Measurements from ENCODE around the gene CCN5.
"Not testable (repeated sequence)": the region's sequence is repeated elsewhere in the genome, so short reads cannot be mapped to it uniquely, and the experiment has no call there.

CCN5 gene

GRCh38 chr20:44696315-44696714 is 18.9 kb upstream of the CCN5 start:
- H3K36me3 ChIP-seq (ENCODE audit: control insufficient read depth in 1 of 2, insufficient read depth in 2 of 2, low read depth in 1 of 2, low read length in 2 of 2) = no peaks in the 10 kb centered on the region
- no peak overlapping the region for H3K23ac ChIP-seq (ENCODE audit: low read length in 2 of 2)
- H3K4me3 ChIP-seq (ENCODE audit: insufficient read depth in 1 of 2, low read depth in 1 of 2, low read length in 2 of 2) = no peak overlapping the region
- 100% methylated on average over 1 of the region's 3 CpGs for WGBS
- peak overlapping the region; percentile 30 for H2BK15ac ChIP-seq (ENCODE audit: low read depth, poor library complexity, severe bottlenecking)
- no peak overlapping the region for H3K27ac ChIP-seq (ENCODE audit: low read length, poor library complexity, severe bottlenecking)
- peak overlapping the region; percentile 15 to 71 for H3K4ac ChIP-seq (ENCODE audit: low read depth in 1 of 2, low read length in 2 of 2)
- peak overlapping the region in 1 of 2 experiments; percentile 79 for H3K14ac ChIP-seq (ENCODE audit: low read length in 2 of 2)
- H3K9ac ChIP-seq (ENCODE audit: low read length) = peak overlapping the region; percentile 73
- no peak for DNase-seq
- H2BK5ac ChIP-seq (ENCODE audit: low read depth, low read length, poor library complexity, severe bottlenecking) = no peak overlapping the region
- no peak overlapping the region for H3K4me2 ChIP-seq (ENCODE audit: low read length, poor library complexity, severe bottlenecking)
- no peaks in the 10 kb centered on the region for H3K9me3 ChIP-seq (ENCODE audit: control insufficient read depth, low read length)
- H3K79me1 ChIP-seq (replicated peaks; ENCODE audit: low read length, poor library complexity, severe bottlenecking) = no peaks in the 10 kb centered on the region
- H2BK12ac ChIP-seq (ENCODE audit: low read length in 2 of 2) = peak overlapping the region; percentile 60 to 95
- H2BK120ac ChIP-seq (ENCODE audit: low read depth, low read length) = peak overlapping the region; percentile 0
- H3K27me3 ChIP-seq (ENCODE audit: control insufficient read depth in 1 of 2, insufficient read depth in 1 of 2, low read length in 2 of 2) = no peaks in the 10 kb centered on the region
- H2AK5ac ChIP-seq (ENCODE audit: low read length, severe bottlenecking) = peak overlapping the region; percentile 77
- peak overlapping the region; percentile 41 for H4K8ac ChIP-seq (ENCODE audit: low read length)
- H2AFZ ChIP-seq (ENCODE audit: low read depth, low read length) = no peak overlapping the region
- peak overlapping the region; percentile 23 to 88 for H3K18ac ChIP-seq (ENCODE audit: low read depth in 1 of 2, low read length in 2 of 2)
- peak overlapping the region; percentile 15 for H4K91ac ChIP-seq (ENCODE audit: low read length)
- H3K4me1 ChIP-seq (ENCODE audit: control insufficient read depth, insufficient read depth, low read depth, low read length) = peaks cover 28% of the 10 kb centered on the region

DNA sequence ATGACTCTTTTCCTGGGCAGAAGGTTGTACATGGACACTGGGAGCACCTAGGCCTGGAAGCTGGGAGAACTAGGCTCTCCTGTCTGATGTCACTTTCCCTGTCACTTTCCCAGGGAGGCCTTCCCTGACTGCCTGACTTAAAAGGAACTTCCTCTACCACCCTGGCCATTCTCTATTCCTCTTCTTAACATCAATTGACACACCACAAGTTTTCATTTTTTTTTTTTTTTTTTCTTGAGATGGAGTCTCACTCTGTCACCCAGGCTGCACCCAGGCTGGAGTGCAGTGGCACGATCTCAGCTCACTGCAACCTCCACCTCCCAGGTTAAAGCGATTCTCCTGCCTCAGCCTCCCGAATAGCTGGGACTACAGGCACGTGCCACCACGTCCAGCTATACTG is 18.1 kb upstream of the CCN5 start:
- not testable (repeated sequence) for H3K4me2 ChIP-seq (ENCODE audit: low read length, poor library complexity, severe bottlenecking); H2AFZ ChIP-seq (ENCODE audit: low read depth, low read length); H3K18ac ChIP-seq (ENCODE audit: low read depth in 1 of 2, low read length in 2 of 2); H3K36me3 ChIP-seq (ENCODE audit: control insufficient read depth in 1 of 2, insufficient read depth in 2 of 2, low read depth in 1 of 2, low read length in 2 of 2); H2BK5ac ChIP-seq (ENCODE audit: low read depth, low read length, poor library complexity, severe bottlenecking); DNase-seq; H3K27me3 ChIP-seq (ENCODE audit: control insufficient read depth in 1 of 2, insufficient read depth in 1 of 2, low read length in 2 of 2); H3K4me3 ChIP-seq (ENCODE audit: insufficient read depth in 1 of 2, low read depth in 1 of 2, low read length in 2 of 2); H3K79me1 ChIP-seq (replicated peaks; ENCODE audit: low read length, poor library complexity, severe bottlenecking); H3K4ac ChIP-seq (ENCODE audit: low read depth in 1 of 2, low read length in 2 of 2); H3K9me3 ChIP-seq (ENCODE audit: control insufficient read depth, low read length); H2BK120ac ChIP-seq (ENCODE audit: low read depth, low read length); H4K8ac ChIP-seq (ENCODE audit: low read length); H3K23ac ChIP-seq (ENCODE audit: low read length in 2 of 2); H3K14ac ChIP-seq (ENCODE audit: low read length in 2 of 2); H3K27ac ChIP-seq (ENCODE audit: low read length, poor library complexity, severe bottlenecking); H2BK12ac ChIP-seq (ENCODE audit: low read length in 2 of 2)
- Histone ChIP-seq H2BK15ac (ENCODE audit: low read depth, poor library complexity, severe bottlenecking) (peak overlapping the region; percentile 56), H4K91ac (ENCODE audit: low read length) (peak overlapping the region; percentile 59), H3K4me1 (ENCODE audit: control insufficient read depth, insufficient read depth, low read depth, low read length) (peaks cover 35% of the 10 kb centered on the region), H2AK5ac (ENCODE audit: low read length, severe bottlenecking) (peak overlapping the region; percentile 61), H3K9ac (ENCODE audit: low read length) (peak overlapping the region; percentile 51)
- 98% methylated on average over 5 of the region's 5 CpGs for WGBS

- whole genome bisulfite sequencing = 67% methylated on average over 3 of the region's 3 CpGs
- no peak overlapping the region for H2BK5ac ChIP-seq (ENCODE audit: low read depth, low read length, poor library complexity, severe bottlenecking)
- peak overlapping the region in 1 of 2 experiments; percentile 19 for H3K18ac ChIP-seq (ENCODE audit: low read depth in 1 of 2, low read length in 2 of 2)
- no peaks in the 10 kb centered on the region for H3K27me3 ChIP-seq (ENCODE audit: control insufficient read depth in 1 of 2, insufficient read depth in 1 of 2, low read length in 2 of 2)
- H3K36me3 ChIP-seq (ENCODE audit: control insufficient read depth in 1 of 2, insufficient read depth in 2 of 2, low read depth in 1 of 2, low read length in 2 of 2) = no peaks in the 10 kb centered on the region
- peaks cover 41% of the 10 kb centered on the region for H3K4me1 ChIP-seq (ENCODE audit: control insufficient read depth, insufficient read depth, low read depth, low read length)
- peak overlapping the region; percentile 33 for H2AK5ac ChIP-seq (ENCODE audit: low read length, severe bottlenecking)
- H3K79me1 ChIP-seq (replicated peaks; ENCODE audit: low read length, poor library complexity, severe bottlenecking) = no peaks in the 10 kb centered on the region
- H3K23ac ChIP-seq (ENCODE audit: low read length in 2 of 2) = no peak overlapping the region
- H2BK120ac ChIP-seq (ENCODE audit: low read depth, low read length) = no peak overlapping the region
- H4K91ac ChIP-seq (ENCODE audit: low read length) = no peak overlapping the region
- H4K8ac ChIP-seq (ENCODE audit: low read length) = no peak overlapping the region
- no peak overlapping the region for H3K14ac ChIP-seq (ENCODE audit: low read length in 2 of 2)
- no peak for DNase-seq
- H3K27ac ChIP-seq (ENCODE audit: low read length, poor library complexity, severe bottlenecking) = no peak overlapping the region
- H3K4me3 ChIP-seq (ENCODE audit: insufficient read depth in 1 of 2, low read depth in 1 of 2, low read length in 2 of 2) = no peak overlapping the region
- no peak overlapping the region for H3K4me2 ChIP-seq (ENCODE audit: low read length, poor library complexity, severe bottlenecking)
- peak overlapping the region in 1 of 2 experiments; percentile 86 for H2BK12ac ChIP-seq (ENCODE audit: low read length in 2 of 2)
- H3K9me3 ChIP-seq (ENCODE audit: control insufficient read depth, low read length) = no peaks in the 10 kb centered on the region
- no peak overlapping the region for H3K4ac ChIP-seq (ENCODE audit: low read depth in 1 of 2, low read length in 2 of 2)
- no peak overlapping the region for H2AFZ ChIP-seq (ENCODE audit: low read depth, low read length)
- H3K9ac ChIP-seq (ENCODE audit: low read length) = no peak overlapping the region
- peak overlapping the region; percentile 33 for H2BK15ac ChIP-seq (ENCODE audit: low read depth, poor library complexity, severe bottlenecking)
Measured at GRCh38 chr20:44698351-44698750, 16.8 kb upstream of the CCN5 start.

DNA sequence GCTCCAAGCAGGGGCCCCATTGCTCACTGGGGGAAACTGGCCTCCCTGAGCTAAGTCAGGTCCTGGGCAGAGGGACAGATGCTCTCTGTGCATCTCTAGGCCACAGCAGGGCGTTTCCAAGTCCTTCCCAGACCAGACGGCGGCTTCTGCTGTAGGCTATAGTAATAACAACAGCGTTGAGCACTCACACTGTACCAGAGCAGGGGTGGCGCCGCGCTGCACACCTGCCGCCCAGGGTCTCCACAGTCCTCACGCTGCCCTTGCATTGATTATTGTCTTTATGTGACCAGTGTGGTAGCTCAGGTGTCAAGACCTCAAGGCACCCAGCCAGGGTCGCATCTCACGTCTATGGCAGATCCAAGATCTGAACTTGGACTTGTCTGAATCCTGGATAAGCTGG is 14.9 kb upstream of the CCN5 start:
- 94% methylated on average over 11 of the region's 11 CpGs for WGBS
- Histone ChIP-seq H3K27me3 (ENCODE audit: control insufficient read depth in 1 of 2, insufficient read depth in 1 of 2, low read length in 2 of 2) (no peaks in the 10 kb centered on the region), H4K91ac (ENCODE audit: low read length) (peak overlapping the region; percentile 78), H4K8ac (ENCODE audit: low read length) (no peak overlapping the region), H2AFZ (ENCODE audit: low read depth, low read length) (no peak overlapping the region), H3K4ac (ENCODE audit: low read depth in 1 of 2, low read length in 2 of 2) (peak overlapping the region; percentile 3 to 41), H3K27ac (ENCODE audit: low read length, poor library complexity, severe bottlenecking) (no peak overlapping the region), H2BK12ac (ENCODE audit: low read length in 2 of 2) (peak overlapping the region; percentile 70 to 96), H2AK5ac (ENCODE audit: low read length, severe bottlenecking) (peak overlapping the region; percentile 59), H2BK15ac (ENCODE audit: low read depth, poor library complexity, severe bottlenecking) (peak overlapping the region; percentile 75), H3K4me3 (ENCODE audit: insufficient read depth in 1 of 2, low read depth in 1 of 2, low read length in 2 of 2) (no peak overlapping the region), H3K4me1 (ENCODE audit: control insufficient read depth, insufficient read depth, low read depth, low read length) (peaks cover 53% of the 10 kb centered on the region), H3K18ac (ENCODE audit: low read depth in 1 of 2, low read length in 2 of 2) (peak overlapping the region; percentile 41 to 57), H3K23ac (ENCODE audit: low read length in 2 of 2) (no peak overlapping the region), H3K9ac (ENCODE audit: low read length) (no peak overlapping the region), H3K9me3 (ENCODE audit: control insufficient read depth, low read length) (no peaks in the 10 kb centered on the region), H2BK120ac (ENCODE audit: low read depth, low read length) (no peak overlapping the region), H3K79me1 (replicated peaks; ENCODE audit: low read length, poor library complexity, severe bottlenecking) (no peaks in the 10 kb centered on the region), H3K14ac (ENCODE audit: low read length in 2 of 2) (peak overlapping the region in 1 of 2 experiments; percentile 59), H3K36me3 (ENCODE audit: control insufficient read depth in 1 of 2, insufficient read depth in 2 of 2, low read depth in 1 of 2, low read length in 2 of 2) (no peaks in the 10 kb centered on the region), H2BK5ac (ENCODE audit: low read depth, low read length, poor library complexity, severe bottlenecking) (no peak overlapping the region), H3K4me2 (ENCODE audit: low read length, poor library complexity, severe bottlenecking) (no peak overlapping the region)
- DNase-seq = no peak

All from mesenchymal stem cell (in vitro differentiated cells and primary cell).